Activated CD4-positive, alpha-beta T cell treated with anti-CD3 and anti-CD28 coated beads for 1 hour (primary cell): Measurements from ENCODE around the gene PEX11A.

Source experiments
- DNase-seq: peaks from one replicate; pipeline ENCODE4 v3.0.0-alpha.2; 2020

PEX11A gene

DNA sequence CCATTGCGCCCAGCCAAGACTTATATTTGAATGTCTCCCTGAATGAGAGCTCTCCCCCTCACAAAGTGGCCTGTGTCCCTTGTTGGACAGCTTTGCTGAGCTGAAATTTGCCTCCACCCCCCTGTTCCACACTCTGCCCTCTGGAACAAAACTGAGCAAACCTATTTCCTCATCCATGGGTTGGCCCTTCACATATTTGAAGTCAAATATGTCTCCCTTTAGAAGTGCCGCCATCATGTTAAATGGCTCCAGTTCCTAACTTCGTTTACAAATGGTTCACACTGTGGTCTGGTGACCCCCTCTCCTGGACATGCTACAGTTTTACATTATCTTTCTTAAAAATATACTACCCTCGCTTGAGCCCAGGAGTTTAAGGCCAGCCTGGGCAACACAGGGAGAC, 16.0 kb downstream of the PEX11A start:
- no peak for DNase-seq

DNA sequence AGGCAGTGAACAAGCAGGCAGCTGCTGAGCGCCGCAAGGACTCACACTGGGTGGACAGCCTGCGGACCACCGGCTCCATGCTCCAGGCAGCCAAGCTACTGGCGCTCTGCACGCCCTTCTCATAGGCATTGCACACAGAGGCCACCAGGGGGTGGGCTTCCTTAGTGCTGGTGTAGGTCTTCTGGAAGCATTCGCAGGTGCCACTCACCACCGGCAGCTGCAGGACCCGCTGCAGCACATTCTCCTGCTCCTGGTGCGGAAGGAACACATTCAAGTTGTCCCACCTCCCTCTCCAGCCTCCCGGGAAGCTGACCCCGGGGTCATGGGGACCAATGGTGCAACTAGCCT, 17.4 kb downstream of the PEX11A start:
- DNase-seq: no peak

DNA sequence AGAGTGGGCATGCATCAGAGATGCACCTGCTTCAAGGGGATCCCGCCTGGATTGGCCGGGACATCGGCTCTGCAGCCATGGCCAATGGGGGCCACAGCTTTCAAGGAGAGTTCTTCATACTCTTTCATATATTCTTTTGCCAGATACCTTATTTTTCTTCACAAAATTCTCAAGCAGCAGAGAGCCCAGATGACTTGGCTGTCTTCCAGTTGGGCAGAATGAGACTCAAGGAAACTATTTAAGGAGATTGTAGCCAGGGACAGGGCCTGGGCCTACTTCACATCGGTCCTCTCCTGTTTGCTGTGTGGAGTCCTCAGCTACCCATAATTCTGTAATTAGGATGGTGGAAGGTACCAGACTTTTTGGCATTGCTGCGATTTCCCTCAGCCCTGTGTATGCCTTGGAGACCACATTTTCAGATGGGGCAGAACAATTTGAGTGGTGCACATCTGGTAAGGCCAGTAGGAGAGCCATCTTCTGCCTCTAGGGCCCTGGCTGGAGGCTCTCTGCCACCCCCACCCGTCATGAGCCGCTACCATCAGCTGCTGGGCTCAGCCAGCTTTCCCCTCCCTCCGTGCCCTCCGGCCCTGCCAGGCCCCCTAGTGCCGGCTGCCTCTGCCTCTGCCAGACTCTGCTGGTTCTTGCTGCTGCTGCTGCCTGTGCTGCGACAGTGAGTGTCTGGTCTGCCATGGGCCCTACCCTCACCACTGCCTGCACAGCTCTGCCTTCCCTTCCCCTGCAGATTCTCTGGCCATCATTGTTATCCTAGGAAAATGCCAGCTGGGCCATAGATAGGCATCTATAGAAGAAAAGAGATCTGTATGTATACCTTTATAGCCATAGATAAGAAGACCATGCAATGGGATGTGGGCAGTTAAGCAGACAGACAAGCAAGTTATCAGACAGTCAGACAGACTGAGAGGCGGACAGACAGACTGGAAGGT, 18.1 kb downstream of the PEX11A start:
- no peak for DNase-seq

DNA sequence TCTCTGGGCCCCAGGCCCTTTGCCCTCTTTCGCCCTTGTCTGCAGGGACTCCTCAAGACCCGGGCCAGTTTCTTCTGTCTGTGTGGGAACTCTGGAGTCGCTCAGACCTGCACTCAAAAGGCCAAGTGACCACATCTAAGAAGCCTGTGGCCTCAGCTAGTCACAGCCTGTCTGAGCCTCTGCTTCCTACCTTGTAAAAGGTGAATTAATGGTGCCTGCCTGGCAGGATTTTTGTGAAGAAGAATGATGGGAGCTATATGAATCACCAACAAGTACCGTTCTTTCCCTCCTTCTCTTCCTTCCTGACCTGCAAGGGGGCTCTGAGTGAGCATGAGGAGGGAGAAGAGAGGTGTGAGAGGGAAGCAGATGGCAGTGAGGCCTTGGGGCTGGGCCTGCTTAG, 18.9 kb downstream of the PEX11A start:
- DNase-seq: no peak

DNA sequence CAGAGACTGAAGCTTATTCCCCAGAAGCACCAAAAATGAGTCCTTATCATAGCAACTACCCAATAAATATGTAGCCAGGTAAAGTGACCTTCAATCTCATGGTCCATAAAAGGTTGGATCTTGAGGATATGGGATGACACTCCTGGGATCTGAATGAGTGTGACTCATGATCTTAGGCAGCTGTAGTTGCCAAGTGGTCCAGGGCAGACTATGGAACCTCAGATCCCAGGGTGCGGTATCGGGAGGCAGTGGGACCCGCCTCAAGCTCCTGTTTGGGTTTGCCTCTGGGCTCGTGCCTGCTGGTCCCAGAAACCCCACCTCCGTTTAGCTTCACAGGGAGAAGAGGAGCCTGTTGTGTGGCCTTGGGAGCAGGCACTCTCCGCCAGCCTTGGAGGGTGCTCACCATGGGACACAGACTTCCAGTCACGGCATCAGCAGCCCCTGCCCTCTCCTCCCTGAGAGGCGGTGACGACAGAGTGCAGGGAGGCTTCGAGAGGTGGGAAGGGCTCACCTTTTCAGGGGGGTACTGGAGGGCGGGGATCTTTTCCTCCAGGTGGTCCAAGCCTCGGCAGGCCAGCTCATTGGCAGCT, 19.5 kb downstream of the PEX11A start:
- no peak for DNase-seq

DNA sequence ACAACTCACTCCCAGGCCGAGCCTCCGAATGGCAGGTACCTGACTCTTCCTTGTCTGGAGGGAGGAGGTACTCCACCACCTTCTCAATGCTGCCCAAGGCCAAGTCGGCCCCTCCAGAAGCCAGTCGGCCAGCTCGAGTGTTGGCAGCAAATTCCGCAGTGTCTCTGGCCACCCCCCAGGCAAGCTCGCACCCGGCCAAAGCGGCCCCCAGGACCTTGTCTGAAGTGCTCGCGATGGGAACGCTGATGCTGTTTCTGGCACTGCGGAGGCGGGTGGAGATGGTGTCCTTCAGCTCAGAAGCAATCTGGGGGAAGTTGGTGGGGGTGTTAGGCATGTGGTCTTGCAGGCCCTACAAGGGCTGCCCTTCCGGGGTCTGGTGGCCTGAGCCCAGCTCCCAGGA, 20.6 kb downstream of the PEX11A start:
- no peak for DNase-seq

DNA sequence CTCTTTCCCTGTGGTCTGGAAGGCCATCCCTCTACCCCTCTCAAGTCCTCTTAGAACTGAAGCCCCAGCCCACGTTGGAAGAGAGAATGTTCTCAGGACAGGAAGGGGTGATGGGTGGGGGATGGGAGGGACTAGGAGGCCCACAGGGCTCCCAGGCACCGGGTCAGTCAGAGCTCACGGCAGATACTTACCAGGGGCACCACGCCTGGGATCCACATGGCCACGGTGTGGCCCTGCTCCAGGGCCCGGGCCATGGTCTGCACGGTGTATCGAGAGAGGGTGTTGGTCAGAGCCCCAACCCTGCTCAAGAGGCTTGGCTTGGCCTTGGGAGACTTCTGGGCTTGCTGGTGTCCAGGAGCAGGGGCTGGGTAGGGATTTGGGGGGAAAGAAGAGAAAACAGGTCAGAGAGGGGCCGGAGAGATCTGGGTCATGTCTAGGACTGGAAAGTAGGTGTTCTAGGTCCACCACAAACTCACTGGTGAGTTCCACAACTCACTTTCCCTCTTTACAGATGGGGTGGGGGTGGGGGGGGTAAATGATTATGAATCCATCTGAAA, 21.2 kb downstream of the PEX11A start:
- no peak for DNase-seq

DNA sequence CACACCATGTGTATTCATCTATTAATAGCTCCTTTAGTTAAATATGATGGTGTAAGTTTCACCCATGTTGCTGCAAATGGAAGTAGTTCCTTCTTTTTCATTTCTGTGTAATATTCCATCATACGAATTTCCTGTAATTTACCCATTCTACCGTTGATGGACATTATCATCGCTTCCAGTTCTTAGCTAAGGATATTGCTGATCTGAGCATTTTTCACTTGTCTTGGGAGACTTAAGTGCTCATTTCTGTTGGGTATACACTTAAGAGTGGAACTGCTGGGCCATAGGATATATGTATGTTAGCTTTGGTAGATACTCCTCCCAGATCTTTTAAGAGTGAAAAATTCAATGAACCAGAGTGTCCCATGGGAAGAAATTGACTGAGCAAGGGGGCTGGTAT, 22.4 kb downstream of the PEX11A start:
- no peak for DNase-seq

DNA sequence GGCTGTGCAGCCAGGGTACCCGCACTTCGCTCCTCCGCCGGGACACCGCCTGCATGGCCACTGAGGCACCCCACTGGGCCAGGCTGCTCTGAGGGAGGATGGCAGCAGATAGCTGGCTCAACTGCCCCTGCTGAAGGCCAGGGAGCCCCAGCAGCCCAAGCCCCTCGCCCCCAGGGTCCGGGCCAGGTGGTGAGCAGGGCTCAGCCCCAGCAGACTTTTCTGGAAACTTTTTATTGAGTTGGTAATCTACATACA, 22.9 kb downstream of the PEX11A start:
- no peak for DNase-seq

DNA sequence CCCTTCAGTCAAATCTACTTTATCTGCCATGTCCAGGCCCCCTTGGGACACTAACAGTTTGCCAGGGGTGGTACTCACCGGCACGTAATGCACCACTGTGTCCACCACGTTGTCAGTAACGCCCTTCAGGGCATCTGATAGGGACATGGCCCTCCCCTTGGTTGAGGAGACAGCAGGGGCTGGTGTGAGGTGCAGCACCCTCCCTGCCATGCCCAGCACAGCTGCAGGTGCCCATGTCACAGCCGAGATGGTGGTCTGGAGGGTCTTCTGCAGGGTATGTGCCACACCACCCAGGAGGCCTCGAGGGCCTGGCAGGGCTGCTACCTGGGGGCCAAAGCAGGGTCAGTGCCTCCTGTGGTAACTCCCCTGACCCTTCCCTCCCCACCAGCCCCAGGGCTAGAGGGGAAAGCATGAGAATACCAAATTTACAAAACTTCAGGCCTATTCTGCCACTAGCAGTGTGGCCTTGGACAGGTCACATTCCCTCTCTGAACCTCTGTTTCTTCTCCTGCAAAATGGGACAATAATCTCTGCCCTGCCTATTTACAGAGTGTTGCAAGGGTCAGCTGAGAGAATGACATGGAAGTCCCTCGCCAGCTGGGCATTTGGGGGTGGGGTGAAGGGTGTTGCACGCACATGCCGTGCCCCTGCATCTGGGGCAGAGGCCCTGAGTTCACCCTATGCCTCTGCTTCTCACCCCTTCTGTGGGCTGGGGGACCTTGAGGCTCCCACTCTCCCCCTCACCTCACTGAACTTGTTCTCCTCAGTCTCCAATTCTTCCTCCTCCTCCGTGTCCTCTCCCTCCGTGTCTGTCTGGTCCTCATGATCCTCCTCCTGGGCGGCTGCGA, 23.5 kb downstream of the PEX11A start:
- DNase-seq: no peak

DNA sequence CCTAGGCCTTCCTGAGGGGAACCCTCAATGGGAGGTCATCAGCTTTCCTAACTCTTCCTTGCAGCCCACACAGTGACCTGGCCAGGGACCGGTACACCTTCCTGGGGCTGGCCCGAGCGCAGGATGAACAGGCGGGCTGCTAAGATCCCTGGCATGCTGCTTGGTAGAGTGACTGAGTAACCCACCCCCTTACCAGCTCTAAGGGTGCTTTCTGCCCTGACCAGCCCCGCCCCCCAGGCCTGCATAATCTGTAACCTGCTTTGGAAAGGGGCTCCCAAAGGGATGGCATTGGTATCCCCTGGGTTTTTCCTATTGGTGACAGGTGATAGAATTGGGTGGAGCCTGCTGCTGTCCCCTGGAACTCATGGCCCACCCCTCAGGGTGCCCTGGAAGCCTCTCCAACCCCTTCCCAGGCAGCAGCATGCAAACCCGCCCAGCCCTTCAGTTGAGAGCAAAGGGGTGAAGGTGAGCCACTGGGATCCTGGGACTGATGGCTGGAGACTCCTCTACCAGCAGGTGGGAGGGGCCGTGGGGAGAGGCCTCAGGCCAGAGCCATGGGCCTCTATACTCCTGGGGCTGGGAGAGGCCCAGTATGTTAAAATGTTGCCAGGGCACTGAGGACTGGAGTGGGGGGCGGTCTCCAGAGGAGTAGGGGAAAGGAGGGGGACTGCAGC, 24.2 kb downstream of the PEX11A start:
- no peak for DNase-seq

DNA sequence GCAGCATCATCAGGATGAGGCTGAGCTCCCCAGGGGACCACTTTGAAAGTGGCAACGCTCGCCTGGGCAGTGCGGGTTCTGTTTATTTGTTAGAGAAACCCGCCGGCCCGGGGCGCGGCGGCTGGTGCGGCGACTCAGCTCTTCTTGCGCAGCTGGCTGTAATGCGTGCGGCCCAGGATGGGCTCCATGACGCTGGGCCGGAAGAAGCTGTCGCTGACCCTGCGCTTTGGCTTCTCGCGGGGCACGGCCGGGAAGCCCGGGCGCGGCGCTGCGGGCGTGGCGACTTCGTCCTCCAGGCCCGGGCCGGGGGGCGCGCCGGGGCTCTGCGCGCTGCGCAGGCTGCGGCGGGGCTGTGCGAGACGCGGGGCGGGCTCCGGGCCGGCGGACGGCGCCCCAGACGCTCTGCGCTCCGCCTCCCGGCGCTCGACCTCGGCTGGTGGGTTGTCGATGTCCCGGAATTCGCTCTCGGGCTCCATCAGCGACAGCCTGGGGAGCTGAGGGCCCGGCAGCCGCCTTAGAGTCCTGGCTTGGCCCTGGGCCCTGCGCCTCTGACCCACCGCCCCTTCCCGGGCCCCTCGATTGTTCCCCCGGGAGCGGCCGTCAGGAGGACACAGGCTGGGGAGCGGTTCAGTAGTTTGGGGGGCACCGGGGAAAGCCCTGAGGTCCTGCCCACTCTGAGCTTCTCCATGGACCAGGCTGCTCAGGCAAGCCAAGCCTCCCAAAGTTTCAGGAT, 24.9 kb downstream of the PEX11A start:
- DNase-seq: no peak

DNA sequence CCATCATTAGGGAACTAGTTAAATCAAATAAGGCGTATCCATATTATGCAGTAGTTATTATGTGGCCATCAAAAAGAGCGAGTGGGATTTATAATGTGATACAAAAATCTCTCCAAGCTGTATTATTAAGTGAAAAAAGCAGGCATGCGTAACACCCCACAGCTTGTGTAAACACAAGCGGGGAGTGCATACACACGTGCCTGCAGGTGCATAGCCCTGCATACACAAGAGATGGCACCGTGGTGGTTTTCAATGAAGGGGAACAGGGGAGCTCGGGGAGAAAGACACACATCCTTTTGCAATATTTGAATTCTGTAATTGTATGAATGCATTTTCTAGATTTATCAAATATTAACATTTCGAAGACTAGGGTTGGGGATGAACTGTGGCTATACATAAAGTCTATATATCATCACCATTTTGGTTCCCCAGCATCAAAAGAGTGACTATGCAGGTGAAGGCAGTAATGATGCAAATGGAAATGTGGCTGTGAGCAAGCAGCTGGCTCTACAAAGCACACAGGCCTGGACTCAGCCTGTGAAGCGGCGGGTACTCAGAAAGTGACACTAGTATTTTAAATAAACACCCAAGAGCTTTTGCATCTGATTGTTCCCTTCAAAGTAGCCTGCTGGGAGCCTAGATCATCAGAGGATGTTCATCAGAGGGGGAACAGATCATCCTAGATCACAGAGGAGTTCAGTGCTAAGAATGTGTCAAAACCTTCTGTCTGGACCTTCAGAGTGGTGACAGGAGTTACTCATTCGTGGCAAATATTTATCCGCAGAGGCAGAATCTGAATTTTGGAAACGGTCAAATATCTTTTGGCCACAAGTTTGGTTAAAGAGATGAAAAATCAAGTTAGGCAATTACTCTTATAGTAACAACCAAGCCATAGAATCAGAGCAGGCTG, 25.9 kb downstream of the PEX11A start:
- no peak for DNase-seq

DNA sequence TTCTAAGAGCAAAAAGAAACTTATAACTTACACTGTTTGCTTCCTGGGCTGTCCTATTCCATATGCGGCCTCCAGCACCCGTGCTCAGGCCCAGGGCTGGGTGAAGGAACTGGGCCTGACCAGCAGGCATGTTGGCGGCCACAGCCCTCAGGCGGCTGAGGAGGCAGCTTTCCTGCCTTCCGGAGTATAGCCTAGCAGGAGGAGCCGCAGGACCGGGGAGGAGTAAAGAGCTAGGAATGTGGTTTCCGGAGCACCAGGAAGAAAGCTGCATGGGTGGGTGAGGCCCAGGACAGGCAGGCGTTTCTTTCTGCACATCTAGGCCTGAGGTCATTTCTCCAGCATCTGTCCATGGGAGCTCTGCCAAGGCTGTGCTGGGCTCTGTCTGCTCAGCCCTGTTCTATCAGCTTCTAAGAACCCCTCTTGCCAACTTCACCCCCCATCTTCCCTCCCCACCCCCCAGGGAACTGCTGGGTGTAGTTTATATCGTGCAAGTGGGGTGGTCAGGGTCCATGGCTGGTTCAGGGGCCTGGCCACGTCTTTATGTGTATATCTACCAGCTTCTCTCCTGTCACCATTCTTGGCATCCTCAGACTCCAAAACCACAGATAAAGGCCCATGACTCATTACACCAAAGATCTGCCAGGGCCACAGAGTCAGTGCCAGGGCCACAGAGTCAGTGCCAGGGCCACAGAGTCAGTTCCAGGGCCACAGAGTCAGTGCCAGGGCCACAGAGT, 27.5 kb downstream of the PEX11A start:
- no peak for DNase-seq

DNA sequence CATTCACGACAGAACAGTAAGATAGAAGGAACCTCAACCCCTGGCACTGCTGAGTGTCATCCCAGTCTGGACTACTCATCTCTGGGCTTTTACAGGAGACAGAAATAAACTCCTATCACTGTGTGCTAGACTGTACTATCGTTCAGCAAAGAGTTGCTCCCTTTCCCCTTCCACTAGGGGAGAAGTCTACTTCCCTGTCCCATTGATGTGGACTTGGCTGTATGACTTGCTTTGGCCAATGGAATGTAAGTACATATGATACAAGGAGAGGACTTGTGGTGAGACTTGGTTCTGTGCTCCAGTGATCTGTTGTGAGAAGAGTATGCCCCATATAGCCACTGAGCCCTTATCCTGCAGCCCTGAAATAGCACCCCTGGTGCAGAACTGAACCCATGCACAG, 30.0 kb downstream of the PEX11A start:
- DNase-seq: no peak

DNA sequence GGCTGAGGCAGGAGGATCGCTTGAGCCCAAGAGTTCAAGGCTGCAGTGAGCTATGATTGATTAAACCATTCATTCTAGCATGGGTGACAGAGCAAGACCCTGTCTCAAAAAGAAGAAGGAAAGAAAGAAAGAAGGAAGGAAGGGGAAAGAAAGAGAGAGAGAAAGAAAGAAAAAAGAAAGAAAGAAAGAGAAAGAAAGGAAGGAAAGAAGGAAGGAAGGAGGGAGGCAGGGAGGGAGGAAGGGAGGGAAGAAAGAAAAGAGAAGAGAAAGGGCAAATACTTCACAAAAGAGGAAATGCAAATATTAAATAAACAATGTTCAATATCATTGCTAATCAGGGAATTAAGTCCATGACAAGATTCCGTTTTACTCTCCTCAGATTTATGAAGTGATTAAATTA, 31.3 kb downstream of the PEX11A start:
- no peak for DNase-seq

DNA sequence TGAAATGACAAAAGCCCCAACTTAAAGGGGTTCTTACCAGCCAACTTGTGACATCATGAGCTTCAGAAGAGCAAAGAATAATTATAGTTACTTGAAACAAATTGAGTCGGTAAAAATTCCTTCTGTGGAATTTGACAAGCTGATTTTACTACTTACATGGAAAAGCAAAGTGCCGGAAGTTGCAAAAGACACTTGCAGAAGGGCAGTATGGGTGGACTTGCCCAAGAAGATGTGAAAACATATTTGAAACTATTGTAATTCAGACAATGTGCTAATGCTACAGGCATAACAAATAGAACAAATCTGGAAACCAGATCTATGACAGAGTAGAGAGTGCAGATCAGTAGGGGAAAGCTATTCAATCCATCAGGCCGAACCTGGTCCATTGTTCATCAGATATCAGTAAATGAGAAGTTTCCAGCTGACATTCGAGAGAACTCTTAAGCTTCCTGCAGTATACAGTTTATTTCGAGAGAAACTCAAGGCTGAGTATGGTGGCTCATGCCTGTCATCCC, 32.8 kb downstream of the PEX11A start:
- DNase-seq: no peak

DNA sequence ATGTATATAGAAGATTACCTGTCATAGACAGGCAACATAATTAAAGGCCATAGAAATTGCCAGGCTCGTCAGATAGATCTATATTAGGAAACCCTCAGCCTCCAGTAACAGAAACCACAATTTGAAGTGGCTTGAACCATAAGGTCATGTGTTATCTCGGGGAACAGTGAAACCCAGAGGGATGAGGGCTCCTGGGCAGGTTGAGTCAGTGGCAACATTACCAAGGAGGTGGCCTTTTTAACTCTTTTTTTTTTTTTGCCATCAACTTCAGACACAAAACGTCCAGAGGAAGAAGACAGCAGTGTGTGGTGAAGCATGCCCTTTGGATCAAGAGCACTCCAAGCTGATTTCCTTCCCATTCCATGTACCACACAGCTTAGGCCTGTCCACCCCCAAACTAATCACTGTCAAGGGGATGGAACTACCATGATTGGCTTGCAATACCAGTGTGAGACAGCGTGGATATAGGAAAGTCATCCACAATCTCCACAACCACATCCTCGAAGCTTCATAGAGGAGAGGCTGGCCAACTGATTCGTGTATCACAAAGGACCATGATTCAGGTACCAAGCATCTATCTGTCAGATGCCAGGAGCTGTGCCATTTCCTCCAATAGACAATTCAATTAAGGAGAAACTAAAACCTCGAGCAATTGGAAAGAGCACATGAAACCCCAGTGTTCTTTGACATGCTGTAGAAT, 34.3 kb downstream of the PEX11A start:
- DNase-seq: no peak
